NCI-H1105 (cell line): Measurements from ENCODE around the gene BRD8.
A peak's percentile ranks its signal among the peaks of the same experiment; 100 is the strongest.
"Not testable (repeated sequence)": the region's sequence is repeated elsewhere in the genome, so short reads cannot be mapped to it uniquely, and the experiment has no call there.

Source experiments
- DNase-seq: peaks from one replicate; lab custom pipeline; 2025; lab: John Stamatoyannopoulos, UW

BRD8 gene

GRCh38 chr5:138157626-138158025 is 20.8 kb downstream of the BRD8 start:
- no peak for DNase-seq

- DNase-seq: not testable (repeated sequence)
Measured at GRCh38 chr5:138155977-138156376, 22.5 kb downstream of the BRD8 start.

DNA sequence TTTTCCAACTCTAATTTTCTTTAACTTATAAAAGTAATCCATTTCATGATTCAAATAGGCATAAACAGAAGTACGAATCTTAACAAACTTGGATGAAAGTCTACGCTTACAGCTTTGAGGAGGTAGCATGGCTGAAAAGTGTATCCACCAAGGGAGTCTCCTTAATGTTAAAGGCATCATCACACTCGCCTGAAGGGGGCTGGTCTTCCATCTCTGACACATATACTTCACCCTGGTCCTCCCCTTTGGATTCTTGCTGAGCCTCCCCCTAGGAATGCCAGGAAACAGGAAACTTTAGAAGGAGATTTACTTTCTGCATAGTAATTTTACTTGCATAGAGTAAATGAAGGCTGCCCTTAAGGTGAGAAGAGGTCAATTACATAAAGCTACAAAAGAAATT is 28.9 kb downstream of the BRD8 start:
- DNase-seq: no peak

GRCh38 chr5:138148811-138149210 is 29.6 kb downstream of the BRD8 start:
- DNase-seq: no peak

GRCh38 chr5:138143578-138143977 is 34.9 kb downstream of the BRD8 start:
- DNase-seq: not testable (repeated sequence)

- no peak for DNase-seq
Measured at GRCh38 chr5:138141734-138142133, 36.7 kb downstream of the BRD8 start.

- no peak for DNase-seq
Measured at GRCh38 chr5:138140268-138140667, 38.2 kb downstream of the BRD8 start.

GRCh38 chr5:138139781-138140090 is 38.7 kb downstream of the BRD8 start:
- no peak for DNase-seq

- peak; percentile 41 for DNase-seq
Measured at GRCh38 chr5:138138949-138139780, 39.3 kb downstream of the BRD8 start, which contains the start of gene NME5. Gene NME5 (minus strand): TSS chr5:138139428. CDS start chr5:138138780, 648 bp downstream.

DNA sequence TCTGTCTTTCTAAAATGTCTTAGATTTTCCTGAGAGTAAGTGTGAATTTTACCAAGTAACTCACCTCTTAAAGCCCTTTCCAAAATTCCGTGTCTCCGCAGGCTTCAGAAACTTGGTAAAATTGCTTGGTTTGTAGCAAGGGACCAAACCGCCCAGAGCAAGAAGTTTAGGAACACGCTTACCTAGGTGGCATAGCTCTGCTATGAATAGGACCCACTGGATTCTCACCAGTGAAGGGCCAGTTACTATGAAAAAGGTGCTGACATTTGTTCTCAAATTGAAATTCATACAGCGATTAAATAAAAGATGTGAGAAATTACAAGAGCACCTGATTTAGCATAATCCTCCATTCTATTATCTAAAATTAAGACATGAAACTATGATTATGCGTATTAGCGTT is 45.9 kb downstream of the BRD8 start:
- no peak for DNase-seq

DNA sequence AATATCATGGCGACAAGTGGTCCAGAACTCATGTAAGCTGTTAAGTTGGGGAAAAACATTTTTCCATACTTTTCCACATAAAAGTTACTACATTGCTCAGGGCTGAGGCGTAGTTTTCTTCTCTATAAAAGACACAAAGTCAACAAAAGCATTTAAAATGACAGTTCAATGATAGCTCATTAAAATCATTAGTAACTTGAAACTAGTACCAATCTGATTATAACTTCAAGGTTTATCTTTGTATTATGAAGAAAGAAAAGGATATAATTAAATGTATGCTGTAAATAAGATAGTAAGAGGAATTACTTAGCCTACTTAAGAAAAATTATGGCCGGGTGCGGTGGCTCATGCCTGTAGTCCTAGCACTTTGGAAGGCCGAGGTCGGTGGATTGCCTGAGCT is 49.1 kb downstream of the BRD8 start:
- no peak for DNase-seq

GRCh38 chr5:138128334-138128733 is 50.1 kb downstream of the BRD8 start:
- no peak for DNase-seq

- no peak for DNase-seq
Measured at GRCh38 chr5:138115254-138115653, 63.2 kb downstream of the BRD8 start.

DNA sequence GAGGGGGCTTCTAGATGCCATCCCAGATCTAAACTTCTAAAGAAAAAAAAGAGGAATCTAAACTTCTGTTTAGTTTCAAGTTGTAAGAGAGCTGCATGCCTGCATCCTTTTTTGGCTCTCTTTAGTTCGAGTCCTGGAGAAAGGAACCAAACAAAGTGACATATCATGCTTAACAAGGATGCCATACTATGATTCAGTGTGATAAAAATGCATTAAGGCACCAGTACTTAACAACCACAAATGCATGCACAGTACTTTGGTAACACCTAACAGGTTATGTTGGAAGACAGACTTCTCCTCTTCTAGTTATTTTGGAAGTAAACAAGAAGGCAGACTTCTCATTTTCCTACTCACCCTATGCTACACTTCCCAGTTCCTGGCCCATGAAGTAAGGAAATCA is 66.5 kb downstream of the BRD8 start:
- no peak for DNase-seq

DNA sequence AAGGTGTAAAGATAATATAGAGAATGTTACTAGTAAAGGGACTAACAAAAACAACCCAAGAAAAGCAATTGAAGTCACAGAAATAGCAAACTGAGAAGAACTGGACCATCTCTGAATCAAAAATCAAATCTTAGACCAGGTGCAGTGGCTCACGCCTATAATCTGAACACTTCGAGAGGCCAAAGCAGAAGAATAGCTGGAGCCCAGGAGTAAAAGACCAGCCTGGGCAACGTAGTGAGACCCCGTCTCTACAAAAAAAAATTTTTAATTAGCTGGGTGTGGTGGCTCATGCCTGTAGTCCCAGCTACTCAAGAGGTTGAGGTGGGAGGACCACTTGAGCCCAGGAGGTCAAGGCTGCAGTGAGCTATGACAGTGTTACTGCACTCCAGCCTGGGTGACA is 67.2 kb downstream of the BRD8 start:
- no peak for DNase-seq

DNA sequence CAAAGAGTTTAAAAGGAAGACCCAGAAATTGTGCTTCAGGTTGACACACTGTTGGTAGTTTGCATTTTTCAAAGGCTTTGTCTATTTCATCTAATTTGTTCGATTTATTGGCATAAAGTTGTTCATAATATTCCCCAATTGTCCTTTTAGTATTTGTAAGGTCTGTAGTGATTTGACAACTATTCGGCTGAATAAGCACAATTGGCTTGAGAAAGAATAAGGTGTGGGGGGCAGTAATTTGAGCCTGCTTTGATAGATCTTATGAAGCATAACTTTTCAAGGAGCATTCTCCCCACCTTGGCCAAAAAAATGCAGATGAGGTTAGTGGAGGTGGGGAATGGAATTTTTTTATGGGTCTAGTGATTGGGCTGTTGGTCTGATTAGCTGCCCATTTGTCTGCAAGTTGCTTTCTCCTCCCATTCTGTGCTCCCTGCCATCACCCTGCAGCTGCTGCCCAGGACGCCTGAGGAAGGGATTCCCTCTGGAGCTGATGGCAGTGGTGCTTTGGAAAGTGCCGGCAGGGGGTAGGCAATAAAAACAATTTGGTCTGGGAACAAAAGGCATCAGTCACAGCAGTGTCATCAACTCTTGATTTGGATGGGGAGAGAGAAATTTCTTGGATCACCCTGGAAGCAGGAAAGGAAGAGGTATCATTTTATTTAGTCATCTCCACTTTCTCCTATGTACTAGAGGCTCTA is 68.0 kb downstream of the BRD8 start:
- no peak for DNase-seq

GRCh38 chr5:138109463-138110265 is 68.8 kb downstream of the BRD8 start:
- DNase-seq: no peak

GRCh38 chr5:138107213-138107612 is 71.2 kb downstream of the BRD8 start:
- DNase-seq: no peak

- DNase-seq: no peak
Measured at GRCh38 chr5:138105709-138106108, 72.7 kb downstream of the BRD8 start.

- no peak for DNase-seq
Measured at GRCh38 chr5:138103319-138103637, 75.2 kb downstream of the BRD8 start.

GRCh38 chr5:138102454-138103318 is 75.7 kb downstream of the BRD8 start:
- no peak for DNase-seq
